Gastroesophageal sphincter (tissue), 3 donors: ENCODE measurements around the gene PFKFB4.

Experiments
- EP300 ChIP-seq: sonication (generic); formaldehyde crosslinking; IDR thresholded peaks from one replicate; pipeline ENCODE4 v1.6.1; 2017; ENCODE audit warnings: antibody characterized with exemption, mild to moderate bottlenecking
- POLR2A ChIP-seq, 2 donors: fragments of 450-650 bp; IDR thresholded peaks; one replicate each; pipeline ENCODE4 v1.6.1; 2017; ENCODE audit warnings: antibody characterized with exemption in 2 of 2, mild to moderate bottlenecking in 2 of 2, moderate library complexity in 1 of 2
- POLR2AphosphoS5 ChIP-seq: sonication (generic); formaldehyde crosslinking; IDR thresholded peaks from one replicate; pipeline ENCODE4 v1.6.1; 2017; ENCODE audit warnings: antibody characterized with exemption
- TF ChIP-seq, protein P1 (sequence below), 4 experiments: fragments of 200-600 bp in 2 of 4; fragments of 450-650 bp in 2 of 4; sonication (generic) in 1 of 4; IDR thresholded peaks; one replicate each; pipeline ENCODE4 v1.5.1; 2017 to 2019; ENCODE audit warnings: antibody characterized with exemption in 4 of 4, mild to moderate bottlenecking in 2 of 4, moderate library complexity in 2 of 4

DNA sequence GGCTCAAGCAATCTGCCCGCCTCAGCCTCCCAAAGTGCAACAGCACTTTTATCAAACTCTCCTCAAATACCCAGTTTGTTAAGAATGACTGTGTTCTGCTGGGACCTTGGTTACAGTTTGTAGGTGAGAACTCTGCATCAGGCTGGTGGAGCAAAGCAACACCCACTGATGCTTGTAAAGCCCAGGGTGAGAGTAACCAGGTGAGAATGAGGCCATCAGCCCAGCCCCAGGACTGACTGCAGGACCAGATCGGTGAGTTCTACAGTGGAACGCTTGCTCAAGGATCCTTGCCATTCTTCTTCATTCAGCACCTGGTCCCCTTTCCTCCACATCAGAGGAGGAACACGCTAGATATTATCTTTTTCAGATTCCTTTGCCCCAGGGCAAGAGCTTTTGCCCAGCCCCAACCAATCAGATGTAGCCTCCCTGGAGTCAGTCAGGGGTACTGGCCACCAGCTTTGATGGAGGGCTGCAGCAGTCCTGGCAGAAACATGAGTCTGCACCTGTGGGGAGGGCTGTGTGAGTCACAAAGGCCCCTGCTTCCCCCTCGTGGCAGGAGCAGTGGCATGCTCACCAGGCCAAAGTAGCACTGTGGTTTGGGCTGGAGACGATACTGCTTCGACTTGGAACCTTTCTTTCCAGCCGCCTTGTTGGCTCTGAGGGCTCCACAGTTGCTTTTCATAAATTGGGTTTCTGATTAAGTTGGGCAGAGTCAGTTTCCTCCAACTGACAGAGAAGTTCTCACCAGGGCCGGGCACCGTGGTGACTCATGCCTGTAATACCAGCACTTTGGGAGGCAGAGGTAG is 49.1 kb downstream of the PFKFB4 start:
- TF ChIP-seq EP300 (no peak), POLR2A (IDR thresholded peaks at IDR 0.05) (no peak), POLR2AphosphoS5 (no peak)
- TF ChIP-seq, protein P1, sequence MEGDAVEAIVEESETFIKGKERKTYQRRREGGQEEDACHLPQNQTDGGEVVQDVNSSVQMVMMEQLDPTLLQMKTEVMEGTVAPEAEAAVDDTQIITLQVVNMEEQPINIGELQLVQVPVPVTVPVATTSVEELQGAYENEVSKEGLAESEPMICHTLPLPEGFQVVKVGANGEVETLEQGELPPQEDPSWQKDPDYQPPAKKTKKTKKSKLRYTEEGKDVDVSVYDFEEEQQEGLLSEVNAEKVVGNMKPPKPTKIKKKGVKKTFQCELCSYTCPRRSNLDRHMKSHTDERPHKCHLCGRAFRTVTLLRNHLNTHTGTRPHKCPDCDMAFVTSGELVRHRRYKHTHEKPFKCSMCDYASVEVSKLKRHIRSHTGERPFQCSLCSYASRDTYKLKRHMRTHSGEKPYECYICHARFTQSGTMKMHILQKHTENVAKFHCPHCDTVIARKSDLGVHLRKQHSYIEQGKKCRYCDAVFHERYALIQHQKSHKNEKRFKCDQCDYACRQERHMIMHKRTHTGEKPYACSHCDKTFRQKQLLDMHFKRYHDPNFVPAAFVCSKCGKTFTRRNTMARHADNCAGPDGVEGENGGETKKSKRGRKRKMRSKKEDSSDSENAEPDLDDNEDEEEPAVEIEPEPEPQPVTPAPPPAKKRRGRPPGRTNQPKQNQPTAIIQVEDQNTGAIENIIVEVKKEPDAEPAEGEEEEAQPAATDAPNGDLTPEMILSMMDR (IDR thresholded peaks at IDR 0.05) = peak in 3 of 4 experiments; percentile 28 to 57 (median 37)
